AG09309 (cell line): ENCODE results near the gene TMEM87B.

Source experiments
- DNase-seq: peaks from one replicate; pipeline ENCODE4 v3.0.0-alpha.2; 2010; ENCODE audit warnings: low read depth
- H3K4me3 ChIP-seq: 2 replicates; pipeline ENCODE4 v1.5.1; 2011; ENCODE audit warnings: mild to moderate bottlenecking, low read depth, low read length, moderate library complexity; ENCODE audit not compliant: control insufficient read depth
- TF ChIP-seq, protein P1 (sequence below): IDR thresholded peaks from 2 replicates; pipeline ENCODE4 v1.5.1; 2011; ENCODE audit warnings: mild to moderate bottlenecking, low read depth, low read length, inconsistent platforms; ENCODE audit not compliant: insufficient read depth, control insufficient read depth; ENCODE audit errors: missing control alignments

TMEM87B gene

DNA sequence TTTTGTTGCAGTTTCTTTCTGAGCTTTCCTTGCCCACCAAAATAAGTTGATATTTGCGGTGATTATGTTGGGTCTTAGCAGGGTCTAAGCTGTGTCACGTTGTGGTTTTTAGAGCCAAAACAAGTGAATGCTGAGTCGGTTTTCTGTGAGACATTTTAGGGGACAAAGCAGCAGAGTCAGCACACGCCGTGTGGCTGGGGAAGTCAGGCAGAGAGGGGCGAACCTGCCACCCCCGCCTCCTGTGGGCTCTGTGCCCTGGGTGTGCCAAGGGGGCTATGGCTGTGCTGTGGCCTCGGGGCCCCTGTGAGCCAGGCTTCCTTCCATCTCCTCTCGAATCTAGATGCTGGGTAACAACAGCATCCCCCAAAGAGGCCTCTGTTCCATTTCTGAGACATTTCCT lies 30.8 kb upstream of the TMEM87B start:
- no peak for DNase-seq
- TF ChIP-seq, protein P1, sequence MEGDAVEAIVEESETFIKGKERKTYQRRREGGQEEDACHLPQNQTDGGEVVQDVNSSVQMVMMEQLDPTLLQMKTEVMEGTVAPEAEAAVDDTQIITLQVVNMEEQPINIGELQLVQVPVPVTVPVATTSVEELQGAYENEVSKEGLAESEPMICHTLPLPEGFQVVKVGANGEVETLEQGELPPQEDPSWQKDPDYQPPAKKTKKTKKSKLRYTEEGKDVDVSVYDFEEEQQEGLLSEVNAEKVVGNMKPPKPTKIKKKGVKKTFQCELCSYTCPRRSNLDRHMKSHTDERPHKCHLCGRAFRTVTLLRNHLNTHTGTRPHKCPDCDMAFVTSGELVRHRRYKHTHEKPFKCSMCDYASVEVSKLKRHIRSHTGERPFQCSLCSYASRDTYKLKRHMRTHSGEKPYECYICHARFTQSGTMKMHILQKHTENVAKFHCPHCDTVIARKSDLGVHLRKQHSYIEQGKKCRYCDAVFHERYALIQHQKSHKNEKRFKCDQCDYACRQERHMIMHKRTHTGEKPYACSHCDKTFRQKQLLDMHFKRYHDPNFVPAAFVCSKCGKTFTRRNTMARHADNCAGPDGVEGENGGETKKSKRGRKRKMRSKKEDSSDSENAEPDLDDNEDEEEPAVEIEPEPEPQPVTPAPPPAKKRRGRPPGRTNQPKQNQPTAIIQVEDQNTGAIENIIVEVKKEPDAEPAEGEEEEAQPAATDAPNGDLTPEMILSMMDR, result no peak
- H3K4me3 ChIP-seq, result no peak overlapping the region

DNA sequence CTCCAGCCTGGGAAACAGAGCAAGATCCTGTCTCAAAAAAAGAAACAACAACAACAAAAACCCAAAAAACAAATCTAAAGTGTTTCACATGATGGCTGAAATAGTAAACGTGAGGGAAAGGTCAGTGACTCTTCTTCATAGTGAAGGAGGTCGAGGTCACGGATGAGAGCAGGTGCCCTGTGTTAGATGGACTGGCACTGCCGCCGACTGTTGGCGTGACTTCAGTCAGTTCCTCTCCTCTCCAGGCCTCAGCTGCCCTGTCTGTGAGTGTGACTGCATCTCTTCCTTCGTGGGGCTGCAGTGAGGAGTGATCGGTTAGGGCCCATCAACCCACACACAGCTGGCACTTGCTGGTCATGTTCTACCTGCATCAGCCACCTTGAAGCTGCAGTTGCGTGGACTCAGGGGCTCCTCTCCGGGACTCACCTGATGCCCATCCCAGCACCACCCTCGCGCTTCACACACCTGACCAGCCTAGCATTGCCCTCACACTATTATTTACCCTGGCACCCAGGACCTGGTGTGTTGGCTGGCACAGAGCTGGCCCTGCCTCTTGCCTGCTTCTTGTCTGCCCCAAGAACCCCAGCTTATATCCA lies 30.1 kb upstream of the TMEM87B start:
- DNase-seq, result no peak
- TF ChIP-seq, protein P1, result no peak
- H3K4me3 ChIP-seq, result no peak overlapping the region

DNA sequence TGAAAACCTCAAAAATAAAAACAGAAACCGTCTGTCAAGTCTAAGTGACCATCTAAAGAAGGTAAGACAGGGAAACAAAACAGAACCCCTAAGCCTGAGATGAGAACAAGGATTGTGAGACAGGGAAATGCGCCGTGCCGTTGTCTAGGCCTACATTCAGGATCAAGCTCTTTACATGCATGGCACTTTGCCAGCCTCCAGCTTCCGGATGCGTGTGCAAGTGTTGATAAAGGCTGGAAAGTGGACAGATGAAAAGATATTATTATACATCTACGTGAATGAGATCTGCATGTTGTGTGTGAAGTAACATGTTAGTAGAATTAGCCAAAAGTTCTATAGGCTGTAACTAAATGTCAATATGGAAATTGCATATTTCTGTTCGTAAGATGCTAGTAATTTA lies 28.6 kb upstream of the TMEM87B start:
- H3K4me3 ChIP-seq, result no peak overlapping the region
- TF ChIP-seq, protein P1, result no peak
- DNase-seq, result no peak

DNA sequence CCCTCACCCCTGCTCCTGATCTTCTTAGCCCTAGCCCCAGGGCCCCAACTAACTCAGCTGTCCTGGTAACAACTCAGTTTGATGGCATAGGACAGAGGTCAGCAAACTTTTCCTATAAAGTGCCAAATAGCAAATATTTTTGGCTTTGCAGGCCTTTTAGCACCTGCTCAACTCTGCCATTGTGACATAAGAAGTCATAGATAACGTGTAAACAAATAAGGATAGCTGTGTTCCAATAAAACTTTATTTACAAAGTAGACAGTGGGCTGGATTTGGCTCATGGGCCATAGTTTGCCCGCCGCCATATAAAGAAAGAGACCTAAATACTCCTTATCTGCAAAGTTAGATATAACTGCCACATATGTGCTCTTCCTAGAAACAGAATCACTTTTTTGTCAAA lies 27.3 kb upstream of the TMEM87B start:
- TF ChIP-seq, protein P1, result no peak
- no peak overlapping the region for H3K4me3 ChIP-seq
- DNase-seq, result no peak

DNA sequence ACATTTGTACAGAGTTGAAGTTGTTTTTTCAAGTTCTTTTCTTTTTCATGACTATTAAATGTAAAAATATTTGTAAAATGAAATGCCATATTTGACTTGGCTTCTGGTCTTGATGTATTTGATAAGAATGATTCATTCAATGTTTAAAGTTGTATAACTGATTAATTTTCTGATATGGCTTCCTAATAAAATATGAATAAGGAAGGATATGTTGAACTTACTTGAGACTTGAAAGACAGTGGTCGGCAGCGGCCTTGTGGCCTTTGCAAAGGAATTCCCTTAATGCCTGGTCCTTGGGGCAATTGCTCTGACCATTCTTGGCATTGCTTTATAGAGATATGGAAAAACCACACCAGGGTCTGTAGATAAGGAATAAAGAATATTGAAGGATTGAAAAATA lies 25.9 kb upstream of the TMEM87B start:
- no peak overlapping the region for H3K4me3 ChIP-seq
- TF ChIP-seq, protein P1, result no peak
- DNase-seq, result no peak

DNA sequence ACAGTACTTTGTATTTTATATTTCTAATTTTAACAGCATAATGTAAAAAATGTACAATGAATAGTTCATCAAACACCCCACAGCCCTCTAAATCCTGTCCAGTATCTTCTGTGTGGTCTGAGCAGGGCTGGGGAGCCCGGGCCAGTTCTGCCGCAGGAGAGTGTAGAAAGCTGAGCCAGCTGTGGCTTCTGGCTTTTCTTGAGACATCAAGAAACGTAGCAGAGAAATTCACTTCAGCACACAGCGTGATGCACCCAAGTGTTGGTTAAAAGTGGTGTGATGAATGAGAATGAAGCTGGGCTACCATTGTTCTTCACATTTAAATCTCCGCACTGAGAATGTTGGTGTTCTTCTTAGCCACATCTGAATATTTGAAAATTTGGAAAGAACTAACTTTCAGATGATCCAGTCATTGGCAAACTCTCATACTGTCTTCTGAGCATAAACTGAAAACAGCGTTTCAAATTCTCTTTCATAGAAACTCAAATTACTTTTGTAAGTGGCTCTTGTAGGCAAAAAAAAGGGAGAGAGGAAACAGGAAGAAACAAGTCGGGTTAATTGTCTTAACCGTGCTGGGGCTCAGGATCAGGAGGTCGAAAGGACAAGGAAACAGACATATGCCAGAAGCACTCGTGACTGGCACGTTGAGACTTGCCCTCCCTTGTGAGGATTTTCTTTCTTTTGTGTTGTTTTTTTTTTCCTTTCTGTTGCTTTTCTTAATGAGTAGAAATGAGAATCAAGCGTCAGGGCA lies 23.4 kb upstream of the TMEM87B start:
- DNase-seq, result no peak
- H3K4me3 ChIP-seq, result no peak overlapping the region
- TF ChIP-seq, protein P1, result no peak
